ENCODE measurements around the gene CLEC18B.

GRCh38 chr16:74439685-74440084 is 18.4 kb upstream of the CLEC18B start:
- no peak for TF ChIP-seq POLR2A (IDR thresholded peaks at IDR 0.05; ENCODE audit: low read length)
- no peak for TF ChIP-seq ZC3H11A (IDR thresholded peaks at IDR 0.05)
- no peak for TF ChIP-seq CTCF (IDR thresholded peaks at IDR 0.05)
- TF ChIP-seq HEYL (CRISPR knock-in tag; IDR thresholded peaks at IDR 0.05): no peak
- TF ChIP-seq JUNB (IDR thresholded peaks at IDR 0.05): no peak
- TF ChIP-seq JUN (IDR thresholded peaks at IDR 0.05): no peak
- TF ChIP-seq SREBF2 (IDR thresholded peaks at IDR 0.05): no peak
- no peak for TF ChIP-seq ZNF302 (CRISPR knock-in tag; IDR thresholded peaks at IDR 0.05)
- no peak for TF ChIP-seq HDAC2 (IDR thresholded peaks at IDR 0.05)
- TF ChIP-seq CEBPB (IDR thresholded peaks at IDR 0.05): no peak
- TF ChIP-seq CHD4 (IDR thresholded peaks at IDR 0.05; ENCODE audit: borderline replicate concordance): no peak

All from A549 (cell line).